ENCODE results near the gene ZNF445. TPM values are rescaled to one million over a fixed set of nuclear protein-coding genes. Genes with fewer than 3 reads are reported as not detected.
"Not testable (repeated sequence)": the region's sequence is repeated elsewhere in the genome, so short reads cannot be mapped to it uniquely, and the experiment has no call there.

ZNF445 gene
- total RNA-seq, 1 donor from 2014 or later: 31.5 TPM

DNA sequence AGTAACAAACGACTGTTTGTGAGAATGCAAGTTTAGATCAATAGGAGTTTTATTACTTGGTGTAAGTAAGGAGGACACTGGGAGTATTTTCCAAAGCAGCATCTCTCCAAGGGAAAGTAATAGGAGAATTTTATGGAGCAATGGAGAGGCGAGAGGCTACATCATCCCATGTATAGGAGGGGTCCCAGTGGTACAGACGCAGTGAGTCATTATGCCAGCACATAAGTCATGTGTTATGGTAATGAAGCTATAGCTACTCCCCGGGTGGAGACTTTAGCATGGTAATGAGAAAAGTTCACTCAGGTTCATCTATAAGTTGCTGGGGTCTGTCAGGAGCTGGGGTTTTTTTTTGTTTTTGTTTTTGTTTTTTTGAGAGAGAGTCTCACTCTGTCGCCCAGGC lies 29.5 kb upstream of the ZNF445 start:
- H3K27ac Mint-ChIP-seq (ENCODE audit: unreplicated experiment): no peak overlapping the region
- no peaks in the 10 kb centered on the region for H3K9me3 Mint-ChIP-seq (ENCODE audit: unreplicated experiment)

DNA sequence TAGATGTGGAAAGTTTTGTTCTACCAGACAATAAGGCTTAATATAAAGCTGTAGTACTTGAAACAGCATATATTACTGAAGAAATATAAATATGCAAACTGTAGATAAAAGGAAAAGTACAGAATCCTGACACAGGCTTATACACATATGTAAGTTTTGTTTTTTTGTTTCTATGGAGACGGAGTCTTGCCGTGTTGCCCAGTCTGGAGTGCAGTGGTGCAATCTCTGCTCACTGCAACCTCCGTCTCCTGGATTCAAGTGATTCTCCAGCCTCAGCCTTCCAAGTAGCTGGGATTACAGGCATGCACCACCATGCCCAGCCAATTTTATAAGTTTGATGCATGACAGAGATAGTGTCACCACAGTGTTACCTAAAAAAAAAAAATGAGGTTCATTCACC lies 29.1 kb upstream of the ZNF445 start:
- Mint-ChIP-seq H3K36me3 (ENCODE audit: low read depth, unreplicated experiment) (peaks cover 30% of the 10 kb centered on the region), H3K27ac (ENCODE audit: unreplicated experiment) (no peak overlapping the region), H3K4me3 (ENCODE audit: unreplicated experiment) (peak overlapping the region; percentile 54)

More for the DNA sequence above, 29.5 kb upstream of the ZNF445 start:
- peaks cover 7% of the 10 kb centered on the region for H3K27me3 Mint-ChIP-seq (ENCODE audit: unreplicated experiment)
- peaks cover 26% of the 10 kb centered on the region for H3K36me3 Mint-ChIP-seq (ENCODE audit: low read depth, unreplicated experiment)
- H3K4me3 Mint-ChIP-seq (ENCODE audit: unreplicated experiment): peak overlapping the region; percentile 54
- DNase-seq (ENCODE audit: low spot score): no peak
- H3K4me1 Mint-ChIP-seq (ENCODE audit: unreplicated experiment): peaks cover 24% of the 10 kb centered on the region
- TF ChIP-seq CTCF (IDR thresholded peaks at IDR 0.05; ENCODE audit: unreplicated experiment): no peak

DNA sequence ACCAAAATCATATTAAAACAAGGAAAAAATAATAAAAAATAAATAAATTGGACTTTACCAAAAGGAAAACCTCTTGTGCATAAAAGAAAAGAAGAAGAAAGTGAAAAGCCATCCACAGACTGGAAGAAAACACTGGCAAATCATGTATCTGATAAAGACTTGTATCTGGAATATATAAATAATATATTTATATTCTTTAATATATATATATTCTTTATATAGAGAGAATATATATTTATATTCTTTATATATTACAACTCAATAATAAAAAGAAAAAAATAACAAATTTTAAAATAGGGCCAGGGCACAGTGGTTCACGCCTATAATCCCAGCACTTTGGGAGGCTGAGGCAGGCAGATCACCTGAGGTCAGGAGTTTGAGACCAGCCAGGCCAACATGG lies 27.1 kb upstream of the ZNF445 start:
- H3K4me3 Mint-ChIP-seq (ENCODE audit: unreplicated experiment): no peak overlapping the region
- H3K27me3 Mint-ChIP-seq (ENCODE audit: unreplicated experiment): peaks cover 5% of the 10 kb centered on the region
- H3K27ac Mint-ChIP-seq (ENCODE audit: unreplicated experiment): no peak overlapping the region
- peaks cover 50% of the 10 kb centered on the region for H3K36me3 Mint-ChIP-seq (ENCODE audit: low read depth, unreplicated experiment)
- peaks cover 13% of the 10 kb centered on the region for H3K9me3 Mint-ChIP-seq (ENCODE audit: unreplicated experiment)
- no peak for DNase-seq (ENCODE audit: low spot score)
- peaks cover 13% of the 10 kb centered on the region for H3K4me1 Mint-ChIP-seq (ENCODE audit: unreplicated experiment)
- TF ChIP-seq CTCF (IDR thresholded peaks at IDR 0.05; ENCODE audit: unreplicated experiment): no peak

More for the DNA sequence above, 29.1 kb upstream of the ZNF445 start:
- peaks cover 7% of the 10 kb centered on the region for H3K27me3 Mint-ChIP-seq (ENCODE audit: unreplicated experiment)
- H3K4me1 Mint-ChIP-seq (ENCODE audit: unreplicated experiment): peaks cover 20% of the 10 kb centered on the region
- no peak for DNase-seq (ENCODE audit: low spot score)
- H3K9me3 Mint-ChIP-seq (ENCODE audit: unreplicated experiment): no peaks in the 10 kb centered on the region
- no peak for TF ChIP-seq CTCF (IDR thresholded peaks at IDR 0.05; ENCODE audit: unreplicated experiment)

- H3K27ac Mint-ChIP-seq (ENCODE audit: unreplicated experiment); DNase-seq (ENCODE audit: low spot score); H3K4me3 Mint-ChIP-seq (ENCODE audit: unreplicated experiment); H3K27me3 Mint-ChIP-seq (ENCODE audit: unreplicated experiment); H3K4me1 Mint-ChIP-seq (ENCODE audit: unreplicated experiment): not testable (repeated sequence)
- H3K9me3 Mint-ChIP-seq (ENCODE audit: unreplicated experiment): peaks cover 22% of the 10 kb centered on the region
- peaks cover 63% of the 10 kb centered on the region for H3K36me3 Mint-ChIP-seq (ENCODE audit: low read depth, unreplicated experiment)
Measured at GRCh38 chr3:44503178-44503577, 25.7 kb upstream of the ZNF445 start.

- DNase-seq (ENCODE audit: low spot score): no peak
- Mint-ChIP-seq H3K4me3 (ENCODE audit: unreplicated experiment) (peak overlapping the region; percentile 75), H3K9me3 (ENCODE audit: unreplicated experiment) (peaks cover 22% of the 10 kb centered on the region), H3K27me3 (ENCODE audit: unreplicated experiment) (peaks cover 3% of the 10 kb centered on the region), H3K4me1 (ENCODE audit: unreplicated experiment) (peaks cover 3% of the 10 kb centered on the region), H3K36me3 (ENCODE audit: low read depth, unreplicated experiment) (peaks cover 71% of the 10 kb centered on the region), H3K27ac (ENCODE audit: unreplicated experiment) (no peak overlapping the region)
- TF ChIP-seq CTCF (IDR thresholded peaks at IDR 0.05; ENCODE audit: unreplicated experiment): no peak
Measured at GRCh38 chr3:44501971-44502370, 24.5 kb upstream of the ZNF445 start.

GRCh38 chr3:44499899-44500168 lies 22.4 kb upstream of the ZNF445 start:
- H3K9me3 Mint-ChIP-seq (ENCODE audit: unreplicated experiment): peaks cover 22% of the 10 kb centered on the region

More at GRCh38 chr3:44499899-44500168, 22.4 kb upstream of the ZNF445 start:
- not testable (repeated sequence) for H3K4me1 Mint-ChIP-seq (ENCODE audit: unreplicated experiment); H3K27ac Mint-ChIP-seq (ENCODE audit: unreplicated experiment); H3K27me3 Mint-ChIP-seq (ENCODE audit: unreplicated experiment); DNase-seq (ENCODE audit: low spot score)
- peaks cover 71% of the 10 kb centered on the region for H3K36me3 Mint-ChIP-seq (ENCODE audit: low read depth, unreplicated experiment)
- H3K4me3 Mint-ChIP-seq (ENCODE audit: unreplicated experiment): peak overlapping the region; percentile 84
